Fibroblast of pulmonary artery (primary cell): ENCODE data around the gene OR4D1.
"Not testable (repeated sequence)": the region's sequence is repeated elsewhere in the genome, so short reads cannot be mapped to it uniquely, and the experiment has no call there.

Experiments used
- DNase-seq: peaks from one replicate; pipeline ENCODE4 v3.0.0-alpha.2; 2010; ENCODE audit warnings: low read depth
- H3K4me3 ChIP-seq: replicated peaks from 2 replicates; pipeline ENCODE4 v1.5.1; 2011; ENCODE audit warnings: low read depth, mild to moderate bottlenecking, control low read depth, low read length, moderate library complexity
- TF ChIP-seq, protein P1 (sequence below): IDR thresholded peaks from 2 replicates; pipeline ENCODE4 v1.5.1; 2011; ENCODE audit warnings: mild to moderate bottlenecking, control low read depth, low read length, inconsistent platforms; ENCODE audit errors: missing control alignments

The OR4D1 gene

GRCh38 chr17:58127846-58128245 lies 20.3 kb upstream of the OR4D1 start:
- no peak overlapping the region for H3K4me3 ChIP-seq
- no peak for DNase-seq
- TF ChIP-seq, protein P1, sequence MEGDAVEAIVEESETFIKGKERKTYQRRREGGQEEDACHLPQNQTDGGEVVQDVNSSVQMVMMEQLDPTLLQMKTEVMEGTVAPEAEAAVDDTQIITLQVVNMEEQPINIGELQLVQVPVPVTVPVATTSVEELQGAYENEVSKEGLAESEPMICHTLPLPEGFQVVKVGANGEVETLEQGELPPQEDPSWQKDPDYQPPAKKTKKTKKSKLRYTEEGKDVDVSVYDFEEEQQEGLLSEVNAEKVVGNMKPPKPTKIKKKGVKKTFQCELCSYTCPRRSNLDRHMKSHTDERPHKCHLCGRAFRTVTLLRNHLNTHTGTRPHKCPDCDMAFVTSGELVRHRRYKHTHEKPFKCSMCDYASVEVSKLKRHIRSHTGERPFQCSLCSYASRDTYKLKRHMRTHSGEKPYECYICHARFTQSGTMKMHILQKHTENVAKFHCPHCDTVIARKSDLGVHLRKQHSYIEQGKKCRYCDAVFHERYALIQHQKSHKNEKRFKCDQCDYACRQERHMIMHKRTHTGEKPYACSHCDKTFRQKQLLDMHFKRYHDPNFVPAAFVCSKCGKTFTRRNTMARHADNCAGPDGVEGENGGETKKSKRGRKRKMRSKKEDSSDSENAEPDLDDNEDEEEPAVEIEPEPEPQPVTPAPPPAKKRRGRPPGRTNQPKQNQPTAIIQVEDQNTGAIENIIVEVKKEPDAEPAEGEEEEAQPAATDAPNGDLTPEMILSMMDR = no peak

DNA sequence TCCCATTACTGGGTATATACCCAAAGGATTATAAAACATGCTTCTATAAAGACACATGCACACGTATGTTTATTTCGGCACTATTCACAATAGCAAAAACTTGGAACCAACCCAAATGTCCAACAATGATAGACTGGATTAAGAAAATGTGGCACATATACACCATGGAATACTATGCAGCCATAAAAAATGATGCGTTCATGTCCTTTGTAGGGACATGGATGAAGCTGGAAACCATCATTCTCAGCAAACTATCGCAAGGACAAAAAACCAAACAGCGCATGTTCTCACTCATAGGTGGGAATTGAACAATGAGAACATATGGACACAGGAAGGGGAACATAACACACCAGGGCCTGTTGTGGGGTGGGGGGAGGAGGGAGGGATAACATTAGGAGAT lies 15.5 kb upstream of the OR4D1 start:
- DNase-seq, H3K4me3 ChIP-seq: not testable (repeated sequence)

- DNase-seq = no peak
- H3K4me3 ChIP-seq = no peak overlapping the region
- TF ChIP-seq, protein P1 = peak; percentile 46
Observed at GRCh38 chr17:58136669-58137279, 11.4 kb upstream of the OR4D1 start.

DNA sequence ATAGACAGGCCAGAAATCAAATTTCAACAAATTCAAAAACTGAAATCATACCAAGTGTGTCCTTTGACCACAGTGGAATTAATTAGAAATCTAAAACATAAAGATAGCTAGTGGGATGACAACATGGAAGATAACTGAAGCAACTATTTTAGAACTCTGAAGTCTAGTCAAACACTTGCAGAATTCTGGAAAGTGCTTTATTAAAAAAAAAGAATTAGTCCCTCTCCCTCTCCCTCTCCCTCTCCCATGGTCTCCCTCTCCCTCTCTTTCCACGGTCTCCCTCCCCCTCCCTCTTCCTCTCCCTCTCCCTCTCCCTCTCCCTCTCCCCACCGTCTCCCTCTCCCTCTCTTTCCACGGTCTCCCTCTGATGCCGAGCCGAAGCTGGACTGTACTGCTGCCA lies 6.7 kb upstream of the OR4D1 start:
- TF ChIP-seq, protein P1 = no peak

GRCh38 chr17:58143335-58143734 lies 4.8 kb upstream of the OR4D1 start:
- DNase-seq, H3K4me3 ChIP-seq: not testable (repeated sequence)

More for the DNA sequence above, 6.7 kb upstream of the OR4D1 start:
- no peak for DNase-seq
- no peak overlapping the region for H3K4me3 ChIP-seq

DNA sequence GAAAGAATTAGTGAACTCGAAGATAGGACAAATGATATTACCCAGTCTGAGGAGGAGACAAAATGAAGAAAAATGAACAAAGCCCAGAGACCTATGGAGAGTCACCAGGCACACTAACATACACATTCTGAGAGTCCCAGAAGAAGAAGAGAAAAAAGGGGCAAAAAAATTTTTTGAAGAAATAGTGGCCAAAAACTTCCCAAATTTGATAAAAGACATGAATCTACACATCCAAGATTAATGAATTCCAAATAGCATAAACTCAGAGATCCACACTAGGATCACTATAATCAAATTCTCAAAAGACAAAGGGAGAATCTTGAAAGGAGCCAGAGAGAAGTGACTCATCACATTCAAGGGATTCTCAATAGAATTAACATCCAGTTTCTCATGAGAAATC lies 3.4 kb upstream of the OR4D1 start:
- TF ChIP-seq, protein P1 = no peak
- no peak for DNase-seq
- H3K4me3 ChIP-seq = no peak overlapping the region

GRCh38 chr17:58148609-58149008 lies 425 bp downstream of the OR4D1 start:
- no peak for DNase-seq
- TF ChIP-seq, protein P1 = no peak

GRCh38 chr17:58150394-58150793 lies 2.2 kb downstream of the OR4D1 start:
- TF ChIP-seq, protein P1 = no peak
- DNase-seq = no peak
- H3K4me3 ChIP-seq = no peak overlapping the region

More at GRCh38 chr17:58148609-58149008, 425 bp downstream of the OR4D1 start:
- no peak overlapping the region for H3K4me3 ChIP-seq
